ENCODE results near the gene CD4. TPM values are rescaled to one million over a fixed set of nuclear protein-coding genes. Genes with fewer than 3 reads are reported as not detected.

Gene CD4
- total and polyA plus RNA-seq, 2 donors (not counting 3 experiments of a cell fraction or from before 2014, with no cell fraction given), result not detected

DNA sequence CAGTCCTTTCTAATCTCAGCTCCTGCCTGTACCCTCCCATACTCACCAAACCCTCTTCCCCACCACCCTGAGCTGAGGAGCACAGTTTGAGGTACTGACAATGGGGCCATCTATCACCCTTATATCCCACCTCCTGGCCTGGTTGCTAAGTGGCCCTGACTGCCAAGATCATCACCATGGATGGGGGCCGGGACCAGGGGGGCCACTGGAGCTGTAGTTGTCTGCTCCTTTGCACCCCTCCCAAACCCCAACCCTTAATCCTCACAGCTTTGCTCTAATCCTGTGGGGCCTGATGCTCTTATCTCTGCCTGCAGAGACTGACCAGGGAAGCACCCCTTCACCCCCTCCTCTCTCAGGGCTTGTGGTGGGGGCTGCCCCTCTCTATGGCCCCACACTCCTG is 51.0 kb downstream of the CD4 start:
- FAIRE-seq (no peak), DNase-seq (ENCODE audit: low read depth, low spot score) (no peak)
- no peaks in the 10 kb centered on the region for H3K4me1 ChIP-seq (ENCODE audit: control insufficient read depth, extremely low read depth, insufficient read depth, low read length)
- H3K36me3 ChIP-seq (ENCODE audit: control insufficient read depth in 2 of 2, extremely low read depth in 1 of 2, insufficient read depth in 2 of 2, low read length in 2 of 2), result peaks cover 5 to 64% of the 10 kb centered on the region in 2 experiments
- no peak overlapping the region for H3K27ac ChIP-seq (ENCODE audit: insufficient read depth, low read depth, low read length)
- POLR2A ChIA-PET, result interaction anchor here (1.3 kb wide), 1 partner anchor 88 kb away, joined by 3 read pairs; no protein-coding TSS in a partner anchor
- H2AFZ ChIP-seq (ENCODE audit: low read depth, low read length), result no peak overlapping the region
- intact Hi-C loops (cut with micrococcal nuclease) (no loop called here), dilution Hi-C loops (cut with MboI; ENCODE audit: extremely low pct_ligation_motif_present, low sequenced_read_pairs) (no loop called here)
- H4K20me1 ChIP-seq (replicated peaks; ENCODE audit: control insufficient read depth, extremely low read depth, insufficient read depth, low read length), result no peaks in the 10 kb centered on the region
- TF ChIP-seq POLR2AphosphoS5 (IDR thresholded peaks at IDR 0.05; ENCODE audit: insufficient read depth, low read depth, low read length), result no peak
- no peak for TF ChIP-seq GATA2 (IDR thresholded peaks at IDR 0.05; ENCODE audit: insufficient read depth, insufficient read length, low read depth, low read length)
- TF ChIP-seq MYC (IDR thresholded peaks at IDR 0.05; ENCODE audit: low read depth, low read length), result no peak
- TF ChIP-seq, protein P1, sequence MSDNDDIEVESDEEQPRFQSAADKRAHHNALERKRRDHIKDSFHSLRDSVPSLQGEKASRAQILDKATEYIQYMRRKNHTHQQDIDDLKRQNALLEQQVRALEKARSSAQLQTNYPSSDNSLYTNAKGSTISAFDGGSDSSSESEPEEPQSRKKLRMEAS (IDR thresholded peaks at IDR 0.05; ENCODE audit: insufficient read depth, insufficient read length), result no peak
- no peak for TF ChIP-seq JUN (IDR thresholded peaks at IDR 0.05; ENCODE audit: borderline replicate concordance, insufficient read depth, insufficient read length, low read depth)
- no peak for TF ChIP-seq CTCF (IDR thresholded peaks at IDR 0.05; ENCODE audit: extremely low read depth in 1 of 2, insufficient read depth in 1 of 2, low read depth in 1 of 2, low read length in 2 of 2)
- TF ChIP-seq EZH2 (IDR thresholded peaks at IDR 0.05; ENCODE audit: borderline replicate concordance, low read depth, low read length, severe bottlenecking), result no peak
- no peak for TF ChIP-seq POLR2A (IDR thresholded peaks at IDR 0.05; ENCODE audit: low read depth, low read length)
- TF ChIP-seq FOS (IDR thresholded peaks at IDR 0.05; ENCODE audit: borderline replicate concordance, insufficient read depth, low read length), result no peak
- no peaks in the 10 kb centered on the region for H3K27me3 ChIP-seq (ENCODE audit: control insufficient read depth in 2 of 2, insufficient read depth in 2 of 2, low read length in 2 of 2)
- H3K9me3 ChIP-seq (replicated peaks; ENCODE audit: control insufficient read depth, insufficient read depth, low read length), result no peaks in the 10 kb centered on the region
- H3K4me2 ChIP-seq (ENCODE audit: insufficient read depth, low read length), result no peak overlapping the region
- BruUV-seq (replicated peaks), result no TSS peak
- no peaks in the 10 kb centered on the region for H3K9me1 ChIP-seq (replicated peaks; ENCODE audit: control insufficient read depth, extremely low read depth, insufficient read depth, low read length)
- H3K4me3 ChIP-seq (replicated peaks in 1 of 3; ENCODE audit: insufficient read depth in 1 of 3, low read depth in 1 of 3, low read length in 3 of 3), result no peak overlapping the region
- H3K9ac ChIP-seq (replicated peaks; ENCODE audit: extremely low read depth, insufficient read depth, low read length), result no peak overlapping the region
- no peaks in the 10 kb centered on the region for H3K79me2 ChIP-seq (ENCODE audit: control insufficient read depth, insufficient read depth, low read length)
- CTCF ChIA-PET, result interaction anchor here (0.9 to 1.1 kb wide), 4 partner anchors 11 to 87 kb away, joined by 3 read pairs; partner anchors contain the start of genes CDCA3 and MLF2
